Measurements from ENCODE around the gene SYNDIG1.

Gene SYNDIG1

GRCh38 chr20:24615353-24615752 lies 145.9 kb downstream of the SYNDIG1 start:
- H3K9me3 ChIP-seq (ENCODE audit: severe bottlenecking): no peaks in the 10 kb centered on the region
- no peak for ATAC-seq (ENCODE audit: low read depth)
- no peak for DNase-seq (ENCODE audit: low spot score)
- TF ChIP-seq, protein P1, sequence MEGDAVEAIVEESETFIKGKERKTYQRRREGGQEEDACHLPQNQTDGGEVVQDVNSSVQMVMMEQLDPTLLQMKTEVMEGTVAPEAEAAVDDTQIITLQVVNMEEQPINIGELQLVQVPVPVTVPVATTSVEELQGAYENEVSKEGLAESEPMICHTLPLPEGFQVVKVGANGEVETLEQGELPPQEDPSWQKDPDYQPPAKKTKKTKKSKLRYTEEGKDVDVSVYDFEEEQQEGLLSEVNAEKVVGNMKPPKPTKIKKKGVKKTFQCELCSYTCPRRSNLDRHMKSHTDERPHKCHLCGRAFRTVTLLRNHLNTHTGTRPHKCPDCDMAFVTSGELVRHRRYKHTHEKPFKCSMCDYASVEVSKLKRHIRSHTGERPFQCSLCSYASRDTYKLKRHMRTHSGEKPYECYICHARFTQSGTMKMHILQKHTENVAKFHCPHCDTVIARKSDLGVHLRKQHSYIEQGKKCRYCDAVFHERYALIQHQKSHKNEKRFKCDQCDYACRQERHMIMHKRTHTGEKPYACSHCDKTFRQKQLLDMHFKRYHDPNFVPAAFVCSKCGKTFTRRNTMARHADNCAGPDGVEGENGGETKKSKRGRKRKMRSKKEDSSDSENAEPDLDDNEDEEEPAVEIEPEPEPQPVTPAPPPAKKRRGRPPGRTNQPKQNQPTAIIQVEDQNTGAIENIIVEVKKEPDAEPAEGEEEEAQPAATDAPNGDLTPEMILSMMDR (IDR thresholded peaks at IDR 0.05; ENCODE audit: poor library complexity, severe bottlenecking): no peak
- H3K4me1 ChIP-seq (ENCODE audit: insufficient read depth, poor library complexity, severe bottlenecking): no peaks in the 10 kb centered on the region
- H3K36me3 ChIP-seq (ENCODE audit: low read depth): no peaks in the 10 kb centered on the region
- no peak overlapping the region for H3K4me3 ChIP-seq (ENCODE audit: severe bottlenecking)
- no peak overlapping the region for H3K27ac ChIP-seq (ENCODE audit: poor library complexity, severe bottlenecking)
- peaks cover 17% of the 10 kb centered on the region for H3K27me3 ChIP-seq (ENCODE audit: insufficient read depth, poor library complexity, severe bottlenecking)

DNA sequence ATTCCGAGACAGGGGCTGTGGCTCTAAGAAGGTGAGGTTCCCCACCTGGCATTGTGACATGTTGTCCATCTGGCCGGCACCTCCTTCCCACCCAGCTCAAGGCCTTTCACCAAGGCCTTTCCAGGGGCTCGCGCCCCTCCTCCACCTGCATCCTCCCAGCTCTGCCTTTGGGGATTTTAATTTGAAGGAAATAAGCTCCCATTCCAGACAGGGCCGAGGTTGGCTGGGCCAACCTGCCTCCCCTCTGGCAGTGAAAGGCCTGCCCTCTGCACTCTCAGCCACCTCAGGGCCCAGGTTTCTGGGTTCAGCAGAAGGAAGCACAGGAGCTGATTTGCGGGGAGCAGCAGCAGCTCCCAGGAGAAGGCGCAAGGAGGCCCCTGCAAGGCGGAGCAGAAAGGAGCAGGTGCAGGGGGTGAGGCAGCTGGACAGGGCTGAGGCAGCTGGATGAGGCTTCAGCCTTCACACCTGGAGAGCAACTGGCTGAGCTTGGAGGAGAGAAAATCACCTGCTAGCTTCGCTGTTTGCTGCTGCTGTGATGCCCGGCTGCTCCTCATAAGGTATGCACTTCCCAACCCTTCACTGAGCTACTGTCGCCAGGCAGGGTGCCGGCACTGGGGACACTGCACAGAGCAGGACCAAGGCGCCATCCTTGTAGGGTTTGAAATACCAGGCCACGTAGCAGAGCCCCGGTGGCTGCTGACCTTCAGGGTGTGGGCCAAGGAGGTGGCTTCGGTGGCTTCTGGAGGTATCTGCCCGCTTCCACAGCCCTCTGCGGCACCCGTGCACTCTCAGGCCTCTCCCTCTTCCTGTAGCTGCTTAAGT lies 147.0 kb downstream of the SYNDIG1 start:
- TF ChIP-seq, protein P1 (IDR thresholded peaks at IDR 0.05; ENCODE audit: poor library complexity, severe bottlenecking): no peak
- H3K36me3 ChIP-seq (ENCODE audit: low read depth): no peaks in the 10 kb centered on the region
- no peak overlapping the region for H3K4me3 ChIP-seq (ENCODE audit: severe bottlenecking)
- DNase-seq (ENCODE audit: low spot score) (no peak), ATAC-seq (ENCODE audit: low read depth) (no peak)
- H3K27ac ChIP-seq (ENCODE audit: poor library complexity, severe bottlenecking): no peak overlapping the region
- peaks cover 17% of the 10 kb centered on the region for H3K27me3 ChIP-seq (ENCODE audit: insufficient read depth, poor library complexity, severe bottlenecking)
- H3K9me3 ChIP-seq (ENCODE audit: severe bottlenecking): no peaks in the 10 kb centered on the region
- no peaks in the 10 kb centered on the region for H3K4me1 ChIP-seq (ENCODE audit: insufficient read depth, poor library complexity, severe bottlenecking)

- Histone ChIP-seq H3K9me3 (ENCODE audit: severe bottlenecking) (no peaks in the 10 kb centered on the region), H3K27ac (ENCODE audit: poor library complexity, severe bottlenecking) (no peak overlapping the region), H3K27me3 (ENCODE audit: insufficient read depth, poor library complexity, severe bottlenecking) (peaks cover 18% of the 10 kb centered on the region), H3K36me3 (ENCODE audit: low read depth) (no peaks in the 10 kb centered on the region), H3K4me3 (ENCODE audit: severe bottlenecking) (no peak overlapping the region), H3K4me1 (ENCODE audit: insufficient read depth, poor library complexity, severe bottlenecking) (no peaks in the 10 kb centered on the region)
- TF ChIP-seq, protein P1 (IDR thresholded peaks at IDR 0.05; ENCODE audit: poor library complexity, severe bottlenecking): no peak
- ATAC-seq (ENCODE audit: low read depth): no peak
- no peak for DNase-seq (ENCODE audit: low spot score)
These were observed 147.6 kb downstream of the SYNDIG1 start for GRCh38 chr20:24617080-24617432.

DNA sequence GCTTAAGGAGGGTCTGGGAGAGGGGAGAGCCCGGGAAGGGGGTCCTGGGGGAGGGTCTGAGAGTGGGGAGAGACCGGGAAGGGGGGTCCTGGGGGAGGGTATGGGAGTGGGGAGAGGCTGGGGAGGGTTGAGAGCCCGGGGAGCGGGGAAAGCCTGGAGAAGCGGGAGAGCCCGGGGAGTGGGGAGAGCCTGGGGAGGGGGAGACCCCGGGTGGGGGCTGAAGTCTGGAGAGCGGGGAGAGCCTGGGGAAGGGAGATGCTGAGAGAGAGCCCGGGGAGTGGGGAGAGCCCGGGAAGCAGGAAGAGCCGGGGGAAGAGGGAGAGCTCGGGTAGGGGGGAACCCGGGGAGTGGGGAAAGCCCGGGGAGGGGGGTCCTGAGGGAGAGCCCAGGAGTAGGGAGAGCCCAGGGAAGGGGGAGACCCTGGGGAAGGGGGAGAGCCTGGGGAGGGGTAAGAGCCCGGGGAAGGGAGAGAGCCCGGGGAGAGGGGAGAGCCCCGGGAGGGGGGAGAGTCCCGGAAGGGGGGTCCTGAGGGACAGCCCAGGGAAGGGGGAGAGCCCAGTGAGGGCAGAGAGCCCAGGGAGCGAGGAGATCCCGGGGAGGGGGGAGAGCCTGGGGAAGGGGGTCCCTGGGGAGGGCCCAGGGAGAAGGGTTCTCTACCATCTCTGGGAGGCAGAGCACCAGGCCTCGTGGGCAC lies 148.5 kb downstream of the SYNDIG1 start:
- Histone ChIP-seq H3K27ac (ENCODE audit: poor library complexity, severe bottlenecking) (no peak overlapping the region), H3K4me1 (ENCODE audit: insufficient read depth, poor library complexity, severe bottlenecking) (no peaks in the 10 kb centered on the region), H3K4me3 (ENCODE audit: severe bottlenecking) (no peak overlapping the region), H3K9me3 (ENCODE audit: severe bottlenecking) (no peaks in the 10 kb centered on the region), H3K27me3 (ENCODE audit: insufficient read depth, poor library complexity, severe bottlenecking) (peaks cover 25% of the 10 kb centered on the region), H3K36me3 (ENCODE audit: low read depth) (no peaks in the 10 kb centered on the region)
- no peak for DNase-seq (ENCODE audit: low spot score)
- TF ChIP-seq, protein P1 (IDR thresholded peaks at IDR 0.05; ENCODE audit: poor library complexity, severe bottlenecking): no peak
- ATAC-seq (ENCODE audit: low read depth): no peak

GRCh38 chr20:24618739-24619138 lies 149.3 kb downstream of the SYNDIG1 start:
- Histone ChIP-seq H3K36me3 (ENCODE audit: low read depth) (no peaks in the 10 kb centered on the region), H3K4me1 (ENCODE audit: insufficient read depth, poor library complexity, severe bottlenecking) (no peaks in the 10 kb centered on the region), H3K4me3 (ENCODE audit: severe bottlenecking) (no peak overlapping the region), H3K9me3 (ENCODE audit: severe bottlenecking) (no peaks in the 10 kb centered on the region), H3K27ac (ENCODE audit: poor library complexity, severe bottlenecking) (no peak overlapping the region), H3K27me3 (ENCODE audit: insufficient read depth, poor library complexity, severe bottlenecking) (peaks cover 31% of the 10 kb centered on the region)
- no peak for ATAC-seq (ENCODE audit: low read depth)
- no peak for DNase-seq (ENCODE audit: low spot score)
- TF ChIP-seq, protein P1 (IDR thresholded peaks at IDR 0.05; ENCODE audit: poor library complexity, severe bottlenecking): no peak

All from RWPE2 (cell line).